C4-2B (cell line): ENCODE data around the gene CDH8.

ENCODE experiments used
- ZFX ChIP-seq: fragments of 450-650 bp; IDR thresholded peaks from 2 replicates; pipeline ENCODE4 v1.6.1; 2017
- TF ChIP-seq, protein P1 (sequence below): fragments of 450-650 bp; conservative IDR thresholded peaks from 2 replicates; pipeline ENCODE4 v1.5.1; 2017; ENCODE audit warnings: mild to moderate bottlenecking

- TF ChIP-seq, protein P1, sequence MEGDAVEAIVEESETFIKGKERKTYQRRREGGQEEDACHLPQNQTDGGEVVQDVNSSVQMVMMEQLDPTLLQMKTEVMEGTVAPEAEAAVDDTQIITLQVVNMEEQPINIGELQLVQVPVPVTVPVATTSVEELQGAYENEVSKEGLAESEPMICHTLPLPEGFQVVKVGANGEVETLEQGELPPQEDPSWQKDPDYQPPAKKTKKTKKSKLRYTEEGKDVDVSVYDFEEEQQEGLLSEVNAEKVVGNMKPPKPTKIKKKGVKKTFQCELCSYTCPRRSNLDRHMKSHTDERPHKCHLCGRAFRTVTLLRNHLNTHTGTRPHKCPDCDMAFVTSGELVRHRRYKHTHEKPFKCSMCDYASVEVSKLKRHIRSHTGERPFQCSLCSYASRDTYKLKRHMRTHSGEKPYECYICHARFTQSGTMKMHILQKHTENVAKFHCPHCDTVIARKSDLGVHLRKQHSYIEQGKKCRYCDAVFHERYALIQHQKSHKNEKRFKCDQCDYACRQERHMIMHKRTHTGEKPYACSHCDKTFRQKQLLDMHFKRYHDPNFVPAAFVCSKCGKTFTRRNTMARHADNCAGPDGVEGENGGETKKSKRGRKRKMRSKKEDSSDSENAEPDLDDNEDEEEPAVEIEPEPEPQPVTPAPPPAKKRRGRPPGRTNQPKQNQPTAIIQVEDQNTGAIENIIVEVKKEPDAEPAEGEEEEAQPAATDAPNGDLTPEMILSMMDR, result no peak
- no peak for TF ChIP-seq ZFX
Measured at GRCh38 chr16:61831351-61831917, 204.8 kb downstream of the CDH8 start.
